HG02870 (cell line): Measurements from ENCODE around the gene TACR1.
"Not testable (repeated sequence)": the region's sequence is repeated elsewhere in the genome, so short reads cannot be mapped to it uniquely, and the experiment has no call there.

Experiments
- ATAC-seq: cut with Tn5 transposase; IDR thresholded peaks from one replicate; pipeline ENCODE4 v1.9.1; 2021; ENCODE audit warnings: mild to moderate bottlenecking, moderate library complexity; ENCODE audit not compliant: unreplicated experiment

Gene TACR1

GRCh38 chr2:75094405-75094804, 104.9 kb downstream of the TACR1 start:
- no peak for ATAC-seq

GRCh38 chr2:75090770-75091515, 108.4 kb downstream of the TACR1 start:
- ATAC-seq = no peak

GRCh38 chr2:75089471-75089870, 109.8 kb downstream of the TACR1 start:
- no peak for ATAC-seq

- ATAC-seq = no peak
Measured at GRCh38 chr2:75088791-75089190, 110.5 kb downstream of the TACR1 start.

GRCh38 chr2:75087736-75088135, 111.6 kb downstream of the TACR1 start:
- ATAC-seq = no peak

GRCh38 chr2:75079575-75079974, 119.7 kb downstream of the TACR1 start:
- ATAC-seq = no peak

DNA sequence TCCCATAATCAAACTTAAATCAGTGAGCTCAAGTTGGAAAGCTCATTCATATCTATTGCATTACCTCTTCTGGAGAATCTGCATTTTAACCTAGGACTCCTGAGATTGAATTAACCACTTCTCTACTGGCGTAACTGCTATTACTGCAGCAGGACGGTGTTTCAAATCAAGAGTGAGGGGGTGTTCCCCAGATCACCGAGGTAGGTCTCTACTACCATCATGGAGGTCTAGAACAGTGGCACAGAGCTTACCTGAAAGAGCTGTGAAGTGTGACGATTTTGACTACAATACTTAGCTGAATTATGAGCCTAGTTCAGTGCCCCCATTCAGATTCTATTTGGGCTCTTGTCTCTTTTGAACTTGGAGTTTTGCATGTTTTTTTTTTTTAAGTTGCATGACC, 121.4 kb downstream of the TACR1 start:
- ATAC-seq = no peak

- no peak for ATAC-seq
Measured at GRCh38 chr2:75076088-75076487, 123.2 kb downstream of the TACR1 start.

DNA sequence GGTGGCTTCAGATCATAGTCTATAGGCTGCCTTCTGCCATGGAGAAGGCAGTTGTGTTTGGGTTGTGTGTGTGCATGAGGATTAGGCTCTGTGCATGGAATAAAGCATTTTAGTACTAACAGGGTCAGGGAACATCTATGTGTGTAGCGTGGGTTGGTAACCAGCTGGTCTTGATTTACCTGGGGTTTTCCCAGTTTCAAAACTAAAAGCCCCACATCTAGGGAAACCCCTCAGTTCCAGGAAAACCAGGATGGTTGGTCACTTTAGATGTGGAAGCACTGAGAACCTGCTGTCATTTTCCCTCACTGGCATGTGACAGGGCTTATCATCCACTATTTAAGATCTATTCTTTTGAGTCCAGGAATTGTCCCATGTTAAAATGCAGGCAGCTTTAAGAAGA, 124.6 kb downstream of the TACR1 start:
- ATAC-seq = peak; percentile 36

GRCh38 chr2:75074228-75074627, 125.1 kb downstream of the TACR1 start:
- ATAC-seq = no peak

- ATAC-seq = no peak
Measured at GRCh38 chr2:75071766-75072165, 127.6 kb downstream of the TACR1 start.

DNA sequence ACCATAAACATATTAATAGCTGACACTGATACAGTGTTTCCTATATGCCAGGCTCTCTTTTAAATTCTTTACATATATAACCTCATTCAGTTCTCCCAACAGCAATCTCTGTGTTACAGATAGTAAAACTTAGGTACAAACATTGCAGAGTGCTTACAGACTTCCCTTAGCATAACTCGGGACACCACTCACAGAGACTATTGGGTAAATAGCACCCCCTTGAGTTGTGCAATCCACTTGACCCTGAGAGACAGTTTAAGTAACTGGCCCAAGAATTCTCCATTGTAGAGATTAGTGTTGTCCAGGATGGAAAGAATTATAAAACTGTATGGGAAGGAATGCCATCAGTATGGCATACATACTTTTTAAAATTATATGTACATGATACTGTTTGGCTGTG, 130.8 kb downstream of the TACR1 start:
- no peak for ATAC-seq

GRCh38 chr2:75067506-75067905, 131.8 kb downstream of the TACR1 start:
- no peak for ATAC-seq

- ATAC-seq = no peak
Measured at GRCh38 chr2:75066121-75066902, 133.0 kb downstream of the TACR1 start.

DNA sequence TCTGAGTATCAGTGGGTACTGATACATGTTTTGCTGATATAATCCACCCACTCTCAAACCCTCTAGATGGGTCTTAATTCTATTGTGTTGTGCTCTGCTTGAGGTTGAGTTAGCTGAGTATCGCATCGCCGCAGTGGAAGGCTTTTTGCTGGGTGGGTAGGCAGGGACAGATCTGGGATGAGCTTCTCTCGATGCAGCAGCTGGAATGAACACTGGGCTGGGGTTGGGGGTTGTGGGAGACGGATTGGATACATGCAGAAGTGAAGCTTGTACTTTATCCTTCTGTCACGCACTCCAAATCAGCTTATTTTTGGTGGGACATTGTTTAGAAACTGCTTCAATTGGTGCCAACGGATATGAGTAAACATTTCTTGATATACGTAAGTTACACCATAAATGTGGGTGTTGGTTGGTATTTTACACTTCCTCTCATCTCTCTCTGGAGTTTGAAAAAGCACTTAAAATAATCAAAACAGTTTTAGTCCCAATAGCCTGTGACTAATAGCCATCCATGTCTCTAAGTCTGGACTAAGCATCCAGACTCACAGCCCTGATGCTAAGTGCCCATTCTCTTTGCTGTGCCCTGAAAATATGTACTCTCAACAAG, 133.8 kb downstream of the TACR1 start:
- no peak for ATAC-seq

DNA sequence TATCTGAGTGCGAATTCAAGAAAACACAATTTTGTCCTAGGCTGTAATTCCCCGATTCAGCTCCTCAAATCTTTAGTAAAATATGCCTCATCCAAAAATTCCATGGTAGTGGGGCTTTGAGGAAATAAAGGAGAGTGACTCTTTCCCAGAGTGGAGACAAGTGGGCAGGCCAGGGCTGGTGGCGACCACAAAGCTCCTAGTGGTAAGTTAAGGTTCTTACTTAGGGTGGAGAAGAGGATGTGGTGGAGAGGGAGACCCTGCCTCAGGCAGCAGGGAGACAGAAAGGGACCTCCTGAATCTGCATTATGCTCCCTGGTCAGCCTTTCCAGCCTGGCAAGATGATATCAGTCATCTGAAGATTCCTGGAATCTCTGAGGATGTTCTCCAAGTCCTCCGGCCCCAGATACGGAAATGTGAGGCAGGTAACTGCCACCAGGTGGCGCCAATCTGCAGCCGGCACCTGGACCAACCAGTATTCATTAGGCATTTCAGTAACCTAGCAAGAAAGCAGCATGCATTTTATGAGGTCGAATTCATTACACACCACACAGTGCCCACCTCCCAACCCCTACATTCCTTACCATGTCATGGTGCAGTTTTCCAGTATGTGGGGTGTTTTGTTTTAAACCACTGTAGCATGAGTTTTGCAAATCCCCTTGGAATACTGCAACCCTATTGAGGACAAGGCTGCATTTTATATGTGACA, 134.5 kb downstream of the TACR1 start:
- ATAC-seq = no peak

GRCh38 chr2:75063906-75064305, 135.4 kb downstream of the TACR1 start:
- no peak for ATAC-seq

GRCh38 chr2:75058427-75058826, 140.9 kb downstream of the TACR1 start:
- ATAC-seq = no peak

DNA sequence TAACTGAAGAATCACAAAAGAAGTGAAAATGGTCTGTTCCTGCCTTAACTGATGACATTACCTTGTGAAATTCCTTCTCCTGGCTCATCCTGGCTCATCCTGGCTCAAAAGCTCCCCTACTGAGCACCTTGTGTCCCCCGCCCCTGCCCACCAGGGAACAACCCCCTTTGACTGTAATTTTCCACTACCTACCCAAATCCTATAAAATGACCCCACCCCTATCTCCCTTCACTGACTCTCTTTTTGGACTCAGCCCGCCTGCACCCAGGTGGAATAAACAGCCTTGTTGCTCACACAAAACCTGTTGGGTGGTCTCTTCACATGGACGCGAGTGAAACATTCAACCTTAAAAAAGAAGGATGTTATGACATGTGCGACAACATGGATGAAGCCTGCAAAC, 142.2 kb downstream of the TACR1 start:
- ATAC-seq = not testable (repeated sequence)

GRCh38 chr2:75055820-75056675, 143.3 kb downstream of the TACR1 start:
- peak; percentile 81 for ATAC-seq
